Measurements from ENCODE around the gene DHRS7.
"Not testable (repeated sequence)": the region's sequence is repeated elsewhere in the genome, so short reads cannot be mapped to it uniquely, and the experiment has no call there.

DHRS7 gene

DNA sequence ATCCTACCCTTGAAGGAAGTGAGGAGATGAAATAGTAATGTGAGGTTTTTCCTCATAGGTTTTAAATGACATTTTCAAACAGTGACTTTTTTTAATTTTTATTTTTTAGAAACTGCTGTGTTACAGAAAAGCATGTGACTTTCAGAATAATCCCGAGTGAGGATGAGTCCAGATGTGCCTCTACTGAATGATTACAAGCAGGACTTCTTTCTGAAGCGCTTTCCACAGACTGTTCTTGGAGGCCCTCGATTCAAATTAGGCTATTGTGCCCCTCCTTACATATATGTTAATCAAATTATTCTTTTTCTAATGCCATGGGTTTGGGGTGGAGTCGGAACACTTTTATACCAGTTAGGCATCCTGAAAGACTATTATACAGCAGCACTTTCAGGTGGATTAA, 57.7 kb downstream of the DHRS7 start:
- DNase-seq (ENCODE audit: extremely low read depth, low read depth): no peak
- H3K4me3 ChIP-seq (replicated peaks; ENCODE audit: low read depth, low read length): no peak overlapping the region
- TF ChIP-seq, protein P1, sequence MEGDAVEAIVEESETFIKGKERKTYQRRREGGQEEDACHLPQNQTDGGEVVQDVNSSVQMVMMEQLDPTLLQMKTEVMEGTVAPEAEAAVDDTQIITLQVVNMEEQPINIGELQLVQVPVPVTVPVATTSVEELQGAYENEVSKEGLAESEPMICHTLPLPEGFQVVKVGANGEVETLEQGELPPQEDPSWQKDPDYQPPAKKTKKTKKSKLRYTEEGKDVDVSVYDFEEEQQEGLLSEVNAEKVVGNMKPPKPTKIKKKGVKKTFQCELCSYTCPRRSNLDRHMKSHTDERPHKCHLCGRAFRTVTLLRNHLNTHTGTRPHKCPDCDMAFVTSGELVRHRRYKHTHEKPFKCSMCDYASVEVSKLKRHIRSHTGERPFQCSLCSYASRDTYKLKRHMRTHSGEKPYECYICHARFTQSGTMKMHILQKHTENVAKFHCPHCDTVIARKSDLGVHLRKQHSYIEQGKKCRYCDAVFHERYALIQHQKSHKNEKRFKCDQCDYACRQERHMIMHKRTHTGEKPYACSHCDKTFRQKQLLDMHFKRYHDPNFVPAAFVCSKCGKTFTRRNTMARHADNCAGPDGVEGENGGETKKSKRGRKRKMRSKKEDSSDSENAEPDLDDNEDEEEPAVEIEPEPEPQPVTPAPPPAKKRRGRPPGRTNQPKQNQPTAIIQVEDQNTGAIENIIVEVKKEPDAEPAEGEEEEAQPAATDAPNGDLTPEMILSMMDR (IDR thresholded peaks at IDR 0.05; ENCODE audit: low read depth, low read length, missing control alignments): no peak

DNA sequence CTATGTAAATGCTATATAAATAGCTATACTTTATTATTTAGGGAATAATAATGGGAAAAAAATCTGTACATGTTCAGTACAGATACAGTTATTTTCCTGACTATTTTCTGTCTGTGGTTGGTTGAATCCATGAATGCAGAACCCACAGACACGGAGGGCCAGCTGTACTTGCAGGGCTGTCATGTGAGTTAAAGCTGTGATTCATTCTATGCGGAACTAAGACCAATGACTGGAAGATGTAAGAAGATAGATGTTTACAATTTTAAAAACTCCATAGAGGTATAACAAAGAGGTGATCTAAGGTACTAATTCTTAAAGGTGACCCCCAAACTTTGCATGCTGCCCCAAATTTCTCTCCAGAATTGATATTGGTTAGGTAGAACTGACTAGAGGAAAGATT, 58.9 kb downstream of the DHRS7 start:
- TF ChIP-seq, protein P1 (IDR thresholded peaks at IDR 0.05; ENCODE audit: low read depth, low read length, missing control alignments): no peak
- H3K4me3 ChIP-seq (replicated peaks; ENCODE audit: low read depth, low read length): no peak overlapping the region
- no peak for DNase-seq (ENCODE audit: extremely low read depth, low read depth)

DNA sequence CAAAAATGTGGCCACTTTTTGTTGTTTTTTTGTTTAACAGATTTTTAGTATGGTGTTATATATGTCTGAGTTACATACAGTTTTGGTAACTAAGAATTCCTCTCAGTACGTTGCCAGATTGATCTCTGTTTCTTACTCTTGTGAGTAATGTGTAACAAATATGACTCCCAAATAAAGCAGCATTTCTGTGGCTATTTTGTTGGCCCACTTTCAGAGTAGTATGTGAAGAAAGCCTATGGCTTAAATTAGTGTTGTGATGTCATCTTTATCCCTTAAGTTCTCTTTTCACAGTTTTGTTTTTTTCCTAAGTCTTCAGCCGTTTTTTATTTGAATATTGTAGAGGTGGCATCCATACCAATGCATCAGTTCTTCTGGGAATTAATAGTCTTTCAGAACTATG, 62.8 kb downstream of the DHRS7 start:
- peak; percentile 36 for DNase-seq (ENCODE audit: extremely low read depth, low read depth)
- TF ChIP-seq, protein P1 (IDR thresholded peaks at IDR 0.05; ENCODE audit: low read depth, low read length, missing control alignments): no peak
- H3K4me3 ChIP-seq (replicated peaks; ENCODE audit: low read depth, low read length): no peak overlapping the region

DNA sequence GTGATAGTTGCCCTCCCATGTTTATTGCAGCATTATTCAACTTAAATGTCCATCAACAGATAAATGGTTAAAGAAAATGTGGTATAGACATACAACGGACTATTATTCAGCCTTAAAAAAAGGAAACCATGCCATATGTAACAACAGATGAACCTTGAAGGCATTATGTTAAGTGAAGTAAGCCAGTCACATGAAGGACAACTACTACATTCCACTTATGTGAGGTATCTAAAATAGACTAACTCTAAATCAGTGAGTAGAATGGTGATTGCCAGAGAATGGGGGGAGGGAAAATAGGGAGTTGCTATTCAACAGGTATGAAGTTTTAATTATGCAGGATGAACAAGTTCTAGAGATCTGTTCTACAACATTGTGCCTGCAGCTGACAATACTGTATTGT, 63.4 kb downstream of the DHRS7 start:
- DNase-seq (ENCODE audit: extremely low read depth, low read depth): no peak

DNA sequence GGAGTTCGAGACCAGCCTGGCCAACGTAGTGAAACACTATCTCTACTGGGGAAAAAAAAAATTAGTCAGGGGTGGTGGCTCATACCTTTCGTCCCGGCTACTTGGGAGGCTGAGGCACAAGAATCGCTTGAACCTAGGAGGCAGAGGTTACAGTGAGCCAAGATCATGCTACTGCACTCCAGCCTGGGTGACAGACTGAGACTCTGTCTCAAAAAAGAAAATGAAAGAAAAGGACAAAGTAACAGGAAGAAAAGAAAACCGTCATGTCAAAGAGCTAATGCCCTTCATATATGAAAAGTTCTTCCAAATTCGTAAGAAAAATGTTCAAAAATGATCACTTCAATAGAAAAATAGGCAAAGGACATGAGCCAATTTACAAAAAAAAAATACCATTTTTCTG, 65.3 kb downstream of the DHRS7 start:
- H3K4me3 ChIP-seq (replicated peaks; ENCODE audit: low read depth, low read length); DNase-seq (ENCODE audit: extremely low read depth, low read depth): not testable (repeated sequence)

More for the DNA sequence above, 63.4 kb downstream of the DHRS7 start:
- TF ChIP-seq, protein P1 (IDR thresholded peaks at IDR 0.05; ENCODE audit: low read depth, low read length, missing control alignments): no peak
- no peak overlapping the region for H3K4me3 ChIP-seq (replicated peaks; ENCODE audit: low read depth, low read length)

DNA sequence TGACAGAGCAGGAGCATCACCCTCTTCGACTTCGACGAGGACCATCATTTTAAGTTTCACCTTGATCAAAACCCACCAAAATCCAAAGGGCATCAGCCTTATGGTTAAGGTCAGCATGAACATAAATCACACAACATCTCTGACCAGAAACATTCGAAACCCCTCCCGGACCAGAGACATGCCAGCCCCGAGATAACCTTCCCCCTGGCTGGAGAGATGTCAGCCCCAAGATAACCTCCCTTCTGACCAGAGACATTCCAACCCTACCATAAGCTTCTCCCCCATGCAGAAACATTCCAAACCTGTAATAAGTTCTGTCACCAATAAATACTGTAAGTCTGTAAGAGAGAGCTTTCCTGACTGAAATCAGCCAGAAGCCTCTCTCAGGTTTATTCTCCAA, 67.2 kb downstream of the DHRS7 start:
- DNase-seq (ENCODE audit: extremely low read depth, low read depth): no peak
- TF ChIP-seq, protein P1 (IDR thresholded peaks at IDR 0.05; ENCODE audit: low read depth, low read length, missing control alignments): no peak

DNA sequence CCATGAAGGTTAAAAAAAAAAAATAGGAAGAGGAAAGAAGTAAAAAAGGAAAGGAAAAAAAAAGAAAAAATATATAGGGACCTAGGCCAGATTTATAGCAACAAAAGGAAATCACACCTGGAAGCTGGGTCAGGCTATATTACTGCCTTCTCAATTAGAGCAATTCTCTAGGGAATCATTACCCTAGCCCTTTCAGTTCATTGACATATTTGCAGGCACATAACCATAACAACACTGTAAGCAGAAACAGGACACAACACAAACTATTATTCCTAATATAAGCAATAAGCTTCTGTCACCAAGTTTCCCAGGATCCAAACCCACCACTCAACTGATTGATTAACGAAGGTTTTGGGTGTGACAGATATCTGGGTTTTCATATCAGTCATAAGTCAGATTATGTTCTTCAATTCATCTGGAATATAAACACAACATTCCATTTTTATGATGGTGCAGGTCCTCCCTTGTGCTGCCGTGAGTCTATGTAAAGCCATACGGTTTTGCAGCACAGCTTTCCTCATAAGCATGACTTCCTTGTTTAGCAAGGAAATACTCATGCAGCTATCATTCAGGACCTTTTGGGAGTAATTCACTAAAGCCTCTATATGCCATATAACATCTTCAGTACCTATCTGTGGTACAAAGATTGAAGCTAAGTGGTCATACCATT, 69.3 kb downstream of the DHRS7 start:
- DNase-seq (ENCODE audit: extremely low read depth, low read depth): no peak

More for the DNA sequence above, 67.2 kb downstream of the DHRS7 start:
- H3K4me3 ChIP-seq (replicated peaks; ENCODE audit: low read depth, low read length): no peak overlapping the region

More for the DNA sequence above, 69.3 kb downstream of the DHRS7 start:
- H3K4me3 ChIP-seq (replicated peaks; ENCODE audit: low read depth, low read length): no peak overlapping the region
- TF ChIP-seq, protein P1 (IDR thresholded peaks at IDR 0.05; ENCODE audit: low read depth, low read length, missing control alignments): no peak
